Heart right ventricle (tissue), 16 donors: ENCODE measurements around the gene MAP2K1. TPM values are rescaled to one million over a fixed set of nuclear protein-coding genes. Genes with fewer than 3 reads are reported as not detected.

Experiments used
- ATAC-seq, 8 donors: fragments of 200-7000 bp; cut with Tn5 transposase; one replicate each; pipeline ENCODE4 v1.9.1; 2020; ENCODE audit warnings: mild to moderate bottlenecking in 8 of 8, moderate library complexity in 8 of 8, moderate number of reproducible peaks in 1 of 8
- DNase-seq, 2 donors: peaks; one replicate each; pipeline ENCODE4 v3.0.0-alpha.2; 2020
- H3K27ac ChIP-seq, 10 donors: fragments of 200-600 bp; sonication (generic) in 2 of 10; one replicate each; pipeline versions ENCODE4 v1.5.0 to v1.8.0; 2020 to 2022; ENCODE audit warnings: mild to moderate bottlenecking in 3 of 10
- H3K27me3 ChIP-seq, 7 donors: fragments of 200-600 bp; one replicate each; pipeline ENCODE4 v1.8.0; 2021 to 2022; ENCODE audit warnings: mild to moderate bottlenecking in 2 of 7
- H3K36me3 ChIP-seq, 9 donors: fragments of 200-600 bp; sonication (generic) in 1 of 9; one replicate each; pipeline versions ENCODE4 v1.5.0 to v1.8.0; 2020 to 2022; ENCODE audit warnings: mild to moderate bottlenecking in 2 of 9
- H3K4me1 ChIP-seq, 9 donors: fragments of 200-600 bp; sonication (generic) in 1 of 9; one replicate each; pipeline versions ENCODE4 v1.5.0 to v1.8.0; 2020 to 2022; ENCODE audit warnings: mild to moderate bottlenecking in 4 of 9
- H3K4me3 ChIP-seq, 10 donors: fragments of 200-600 bp; sonication (generic) in 2 of 10; one replicate each; pipeline versions ENCODE4 v1.5.0 to v1.8.0; 2020 to 2022; ENCODE audit warnings: mild to moderate bottlenecking in 7 of 10, moderate library complexity in 2 of 10
- H3K9me3 ChIP-seq, 11 donors: fragments of 200-600 bp in 10 of 11; sonication (generic) in 2 of 11; one replicate each; pipeline versions ENCODE4 v1.5.0 to v1.8.0; 2013 to 2022; ENCODE audit warnings: mild to moderate bottlenecking in 2 of 11, control low read depth in 1 of 11, moderate library complexity in 1 of 11
- WGBS, 2 donors: extraction: QIAGEN DNeasy Blood & Tissue Kit; methylation state at CpG; one replicate each; pipeline ENCODE4 v1.1.7; 2013; ENCODE audit warnings: inconsistent platforms in 1 of 2; 5-methylcytosine and 5-hydroxymethylcytosine counted together
- intact Hi-C, 10 donors: fragments of 100-400 bp; cut with DNase I; formaldehyde crosslinking; loops; one replicate each; pipeline versions ENCODE4 v1.11.1 to v1.14.2; 2022
- polyA plus RNA-seq, 2 donors: library from polyadenylated mRNA; stranded (reverse); fragments of 200-250 nt; gene quantifications; one replicate each; pipeline ENCODE4 v1.2.3, GENCODE V29; 2013
- total RNA-seq, 10 donors: library from RNA; stranded (reverse); fragmentation: NEBNext Ultra II Directional in 3 of 10; extraction: Animal tissue kit (Norgen Biotek cat#: 25700) in 3 of 10; gene quantifications; one replicate each; pipeline versions ENCODE4 v1.2.1 to v1.2.4, GENCODE V29; 2021 to 2023
- TF ChIP-seq, protein P1 (sequence below), 9 donors: fragments of 200-600 bp; sonication (generic) in 2 of 9; IDR thresholded peaks; one replicate each; pipeline versions ENCODE4 v1.5.0 to v1.8.0; 2021 to 2022; ENCODE audit warnings: antibody characterized with exemption in 9 of 9, mild to moderate bottlenecking in 5 of 9, moderate library complexity in 1 of 9
- donor health status: Arrhythmogenic right ventricular cardiomyopathy.
- donor health status: ischemic (EF 13 %, LVEDD 7.1; RV severe dilation, severe dysfunction).
- donor health status: healthy with polysubstance abuse.
- donor health status: DM: no; HTN: yes; CAD: no.
- donor health status: DM: no; HTN: no; CAD: no.
- donor health status: ischemic (EF 25% LVEDD 6.9; RV normal size, moderate dysfunction).
- donor health status: ischemic (EF 25% LVEDD 5.7; RV mildly dilated, moderate dysfunction).
- donor health status: healthy.
- donor health status: DM: yes; HTN: yes; CAD: no.
- donor health status: Ischemic cardiomyopathy.
- donor health status: ischemic (EF 35%, LVEDD 5.7; RV mildly dilated, moderate dysfunction).
- donor health status: nonischemic (EF 11% LVEDD 7.7; RV severe dilation, severe dysfunction).
- donor health status: DM: yes; HTN: yes; CAD: no.
- donor health status: PGD.
- donor health status: ischemic (EF 29% LVEDD 5.4; RV normal size, mild dysfunction).
- donor health status: nonischemic (EF 23%, LVEDD 6.1; RV moderate dilation, normal function).

Gene MAP2K1
- total and polyA plus RNA-seq, 12 donors: 7.5 to 106 (median 44.7) TPM

GRCh38 chr15:66430627-66431255 is 44.0 kb downstream of the MAP2K1 start:
- TF ChIP-seq, protein P1, sequence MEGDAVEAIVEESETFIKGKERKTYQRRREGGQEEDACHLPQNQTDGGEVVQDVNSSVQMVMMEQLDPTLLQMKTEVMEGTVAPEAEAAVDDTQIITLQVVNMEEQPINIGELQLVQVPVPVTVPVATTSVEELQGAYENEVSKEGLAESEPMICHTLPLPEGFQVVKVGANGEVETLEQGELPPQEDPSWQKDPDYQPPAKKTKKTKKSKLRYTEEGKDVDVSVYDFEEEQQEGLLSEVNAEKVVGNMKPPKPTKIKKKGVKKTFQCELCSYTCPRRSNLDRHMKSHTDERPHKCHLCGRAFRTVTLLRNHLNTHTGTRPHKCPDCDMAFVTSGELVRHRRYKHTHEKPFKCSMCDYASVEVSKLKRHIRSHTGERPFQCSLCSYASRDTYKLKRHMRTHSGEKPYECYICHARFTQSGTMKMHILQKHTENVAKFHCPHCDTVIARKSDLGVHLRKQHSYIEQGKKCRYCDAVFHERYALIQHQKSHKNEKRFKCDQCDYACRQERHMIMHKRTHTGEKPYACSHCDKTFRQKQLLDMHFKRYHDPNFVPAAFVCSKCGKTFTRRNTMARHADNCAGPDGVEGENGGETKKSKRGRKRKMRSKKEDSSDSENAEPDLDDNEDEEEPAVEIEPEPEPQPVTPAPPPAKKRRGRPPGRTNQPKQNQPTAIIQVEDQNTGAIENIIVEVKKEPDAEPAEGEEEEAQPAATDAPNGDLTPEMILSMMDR (IDR thresholded peaks at IDR 0.05): no peak
- ATAC-seq: no peak
- Histone ChIP-seq H3K36me3 (peaks cover 0 to 11% (median 0%) of the 10 kb centered on the region in 9 donors), H3K27ac (no peak overlapping the region), H3K4me3 (no peak overlapping the region), H3K27me3 (no peaks in the 10 kb centered on the region), H3K9me3 (no peaks in the 10 kb centered on the region), H3K4me1 (peaks cover 0 to 19% (median 3%) of the 10 kb centered on the region in 9 donors)
- DNase-seq: no peak
- intact Hi-C loops: no loop called here
- WGBS, 2 donors: 50 to 52% methylated on average over 3 of the region's 3 CpGs

- ATAC-seq (no peak), DNase-seq (no peak)
- Histone ChIP-seq H3K9me3 (no peaks in the 10 kb centered on the region), H3K27me3 (no peaks in the 10 kb centered on the region), H3K4me1 (peaks cover 0 to 16% (median 3%) of the 10 kb centered on the region in 9 donors), H3K27ac (no peak overlapping the region), H3K36me3 (peaks cover 0 to 41% (median 17%) of the 10 kb centered on the region in 9 donors), H3K4me3 (no peak overlapping the region)
- 87 to 94% methylated on average over 2 of the region's 2 CpGs for WGBS, 2 donors
- TF ChIP-seq, protein P1 (IDR thresholded peaks at IDR 0.05): no peak
- intact Hi-C loops: no loop called here
Measured at GRCh38 chr15:66433726-66434125, 47.0 kb downstream of the MAP2K1 start.

- no peaks in the 10 kb centered on the region for H3K27me3 ChIP-seq
- no peak for ATAC-seq
- H3K4me3 ChIP-seq: no peak overlapping the region
- WGBS, 2 donors: 87 to 89% methylated on average over 2 of the region's 2 CpGs
- peaks cover 0 to 100% (median 47%) of the 10 kb centered on the region in 9 donors for H3K36me3 ChIP-seq
- H3K27ac ChIP-seq: no peak overlapping the region
- H3K4me1 ChIP-seq: no peaks in the 10 kb centered on the region
- DNase-seq: no peak
- intact Hi-C loops: no loop called here
- no peaks in the 10 kb centered on the region for H3K9me3 ChIP-seq
- TF ChIP-seq, protein P1 (IDR thresholded peaks at IDR 0.05): no peak
Measured at GRCh38 chr15:66440501-66440900, 53.8 kb downstream of the MAP2K1 start.

- no peak overlapping the region for H3K4me3 ChIP-seq
- WGBS, 2 donors: 80 to 87% methylated on average over 4 of the region's 4 CpGs
- TF ChIP-seq, protein P1 (IDR thresholded peaks at IDR 0.05): no peak
- peaks cover 0 to 48% (median 0%) of the 10 kb centered on the region in 9 donors for H3K36me3 ChIP-seq
- H3K9me3 ChIP-seq: no peaks in the 10 kb centered on the region
- intact Hi-C loops: no loop called here
- ATAC-seq (no peak), DNase-seq (no peak)
- H3K4me1 ChIP-seq: peaks cover 0 to 12% (median 0%) of the 10 kb centered on the region in 9 donors
- no peaks in the 10 kb centered on the region for H3K27me3 ChIP-seq
- no peak overlapping the region for H3K27ac ChIP-seq
Measured at GRCh38 chr15:66452420-66452819, 65.7 kb downstream of the MAP2K1 start.
